Measurements from ENCODE around the gene IST1.

IST1 gene

DNA sequence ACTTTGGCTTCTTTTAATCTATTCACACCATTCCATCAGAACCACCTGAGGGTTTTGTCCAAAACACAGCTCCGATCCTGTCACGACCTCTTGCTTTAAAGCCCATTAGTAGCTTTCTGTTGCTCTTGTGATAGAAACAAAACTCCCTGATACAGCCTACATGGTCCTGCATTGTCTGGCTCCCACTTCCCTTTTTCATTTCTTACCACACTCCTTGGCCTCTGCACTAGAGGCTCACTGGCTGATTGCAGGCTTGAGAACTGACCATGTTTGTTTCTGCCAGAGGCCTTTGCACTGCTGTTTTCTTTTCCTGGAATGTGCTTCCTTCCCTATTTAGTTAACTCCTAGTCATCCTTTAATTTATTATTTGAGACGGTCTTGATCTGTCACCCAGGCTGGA, 23.7 kb downstream of the IST1 start:
- peak in 1 of 14 donors; percentile 7 for DNase-seq

DNA sequence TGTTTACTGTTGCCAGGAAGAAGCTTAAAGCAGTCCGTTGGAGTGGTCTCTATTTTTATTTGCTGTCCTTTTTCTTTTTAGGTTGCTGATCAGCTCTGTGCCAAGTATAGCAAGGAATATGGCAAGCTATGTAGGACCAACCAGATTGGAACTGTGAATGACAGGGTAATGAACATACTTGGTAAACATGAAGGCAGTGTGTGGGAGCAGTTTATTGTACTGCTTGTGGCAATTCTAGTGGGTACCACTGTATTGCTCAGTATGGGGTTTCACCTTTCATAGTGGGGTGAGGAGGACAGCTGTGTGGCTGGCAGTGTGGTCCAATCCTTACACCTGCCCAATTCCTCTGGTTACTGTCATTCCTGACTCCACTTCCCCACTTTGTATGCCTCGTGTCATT, 25.3 kb downstream of the IST1 start:
- no peak for DNase-seq

DNA sequence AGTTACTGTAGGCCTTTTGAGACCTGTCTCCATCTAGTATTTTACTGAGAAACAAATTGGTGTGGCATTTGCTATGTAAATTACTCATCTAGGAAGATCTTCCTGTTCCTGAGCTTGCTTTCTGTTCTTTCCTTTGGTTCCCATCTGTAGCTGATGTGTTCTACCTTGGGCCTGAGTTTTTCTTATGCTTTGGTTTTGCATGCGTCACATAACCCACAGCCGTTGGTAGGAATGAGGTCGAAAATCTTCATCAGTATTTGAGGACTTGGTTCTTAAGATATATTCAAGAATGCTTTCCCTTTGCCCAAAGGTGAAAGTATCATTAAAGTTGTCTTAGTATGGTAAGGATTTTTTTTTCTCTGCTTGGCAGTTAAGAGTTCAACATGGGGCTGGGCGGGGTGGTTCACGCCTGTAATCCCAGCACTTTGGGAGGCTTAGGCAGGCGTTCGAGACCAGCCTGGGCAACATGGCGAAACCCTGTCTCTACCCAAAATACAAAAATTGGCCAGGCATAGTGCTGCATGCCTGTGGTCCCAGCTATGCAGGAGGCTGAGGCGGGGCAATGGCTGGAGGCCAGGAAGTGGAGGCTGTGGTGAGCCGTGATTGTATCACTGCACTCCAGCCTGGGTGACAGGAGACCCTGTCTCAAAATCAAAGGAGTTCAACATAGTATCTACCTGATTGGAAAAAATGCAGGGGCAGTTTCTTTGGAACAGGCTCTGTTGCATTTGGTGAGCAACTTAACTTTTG, 28.8 kb downstream of the IST1 start:
- DNase-seq, result no peak

DNA sequence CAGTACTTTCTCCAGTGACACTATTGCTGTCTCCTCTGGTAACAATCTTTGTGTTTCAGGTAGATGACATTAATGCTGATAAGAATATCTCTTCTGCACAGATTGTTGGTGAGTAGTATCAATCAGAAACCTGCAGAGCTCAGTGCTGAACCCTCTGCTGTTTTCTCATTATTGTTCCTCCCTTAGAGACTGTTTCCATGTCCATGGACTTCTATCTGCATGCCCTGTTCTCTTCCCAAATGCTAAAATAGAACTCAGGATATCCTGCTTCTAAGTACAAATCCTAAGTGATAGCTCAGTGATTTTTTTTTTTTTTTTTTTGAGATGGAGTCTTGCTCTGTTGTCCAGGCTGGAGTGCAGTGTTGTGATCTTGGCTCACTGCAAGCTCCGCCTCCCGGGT, 29.4 kb downstream of the IST1 start:
- DNase-seq, result no peak

DNA sequence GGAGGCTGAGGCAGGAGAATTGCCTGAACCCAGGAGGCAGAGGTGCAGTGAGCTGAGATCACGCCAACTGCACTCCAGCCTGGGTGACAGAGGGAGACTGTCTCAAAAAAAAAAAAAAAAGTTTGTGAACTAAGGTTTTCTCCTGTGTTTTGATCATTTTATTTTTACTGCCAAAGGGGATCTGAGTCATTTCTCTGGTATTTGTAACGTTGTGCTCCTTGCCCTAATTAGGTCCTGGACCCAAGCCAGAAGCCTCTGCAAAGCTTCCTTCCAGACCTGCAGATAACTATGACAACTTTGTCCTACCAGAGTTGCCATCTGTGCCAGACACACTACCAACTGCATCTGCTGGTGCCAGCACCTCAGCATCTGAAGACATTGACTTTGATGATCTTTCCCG, 32.1 kb downstream of the IST1 start:
- peak in 4 of 14 donors; percentile 4 to 48 (median 16) for DNase-seq

DNA sequence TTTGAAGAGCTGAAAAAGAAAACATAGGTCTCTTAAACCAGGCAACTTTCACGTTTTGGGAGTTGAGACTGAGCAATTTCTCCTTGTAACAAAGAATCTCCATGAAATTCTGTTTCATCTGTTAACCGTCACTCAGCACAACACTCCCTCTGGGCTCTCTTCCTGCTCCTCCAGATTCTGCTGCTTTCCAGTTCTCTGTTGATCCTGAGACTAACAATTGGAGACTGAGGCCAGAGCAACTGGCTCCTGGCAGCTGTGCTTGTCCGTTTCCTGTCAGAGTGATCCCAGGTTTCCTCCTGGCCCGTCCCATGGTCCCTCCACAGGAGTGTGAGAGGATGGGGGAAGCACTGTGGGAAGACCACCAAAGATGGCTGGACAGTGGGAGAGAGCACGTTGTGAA, 32.5 kb downstream of the IST1 start:
- peak in 2 of 14 donors; percentile 22 to 40 for DNase-seq

DNA sequence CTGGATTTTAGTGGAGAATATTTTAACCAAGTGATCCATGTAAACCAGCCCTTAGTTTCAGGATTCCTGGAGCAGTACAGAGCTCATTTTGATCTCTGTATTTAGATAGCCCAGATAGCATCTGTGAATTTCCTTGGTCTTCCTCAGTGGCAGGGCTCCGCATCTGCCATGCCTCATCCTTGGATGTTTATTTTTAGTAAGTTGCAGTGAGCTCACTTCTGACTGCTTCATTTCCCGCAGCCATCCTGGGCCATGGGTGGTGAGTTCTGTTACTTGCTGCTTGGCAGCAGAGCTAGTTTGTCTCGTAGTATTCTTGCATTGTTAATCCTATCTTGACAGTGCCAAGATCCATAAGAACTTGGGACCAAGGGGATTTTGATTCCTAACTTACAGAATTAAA, 33.7 kb downstream of the IST1 start:
- peak in 3 of 14 donors; percentile 1 to 53 (median 7) for DNase-seq

DNA sequence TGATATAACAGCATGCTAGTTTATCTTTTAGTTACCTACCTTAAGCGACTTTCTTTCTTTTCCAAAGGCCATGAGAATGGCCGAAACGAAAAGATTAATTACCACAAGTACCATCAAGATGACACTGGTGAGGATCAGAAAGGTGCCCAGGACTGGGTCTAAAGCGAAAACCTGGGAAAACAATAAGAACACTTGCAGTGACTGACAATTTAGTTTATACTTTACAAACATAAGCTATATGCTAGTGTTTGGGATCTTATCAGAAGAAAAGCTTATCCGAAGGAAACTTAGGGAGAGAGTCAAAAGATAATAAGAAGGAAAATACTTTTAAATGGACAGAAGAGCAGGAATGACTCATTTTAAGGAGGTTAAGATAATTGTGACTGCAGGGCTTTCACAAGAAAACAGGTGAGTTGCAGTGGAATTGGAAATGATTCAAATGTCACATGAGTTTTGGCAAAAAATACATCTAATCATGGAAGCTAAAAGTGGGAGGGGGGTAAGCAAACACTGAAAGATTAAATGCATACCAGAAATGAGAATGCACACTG, 34.8 kb downstream of the IST1 start:
- DNase-seq, result no peak

DNA sequence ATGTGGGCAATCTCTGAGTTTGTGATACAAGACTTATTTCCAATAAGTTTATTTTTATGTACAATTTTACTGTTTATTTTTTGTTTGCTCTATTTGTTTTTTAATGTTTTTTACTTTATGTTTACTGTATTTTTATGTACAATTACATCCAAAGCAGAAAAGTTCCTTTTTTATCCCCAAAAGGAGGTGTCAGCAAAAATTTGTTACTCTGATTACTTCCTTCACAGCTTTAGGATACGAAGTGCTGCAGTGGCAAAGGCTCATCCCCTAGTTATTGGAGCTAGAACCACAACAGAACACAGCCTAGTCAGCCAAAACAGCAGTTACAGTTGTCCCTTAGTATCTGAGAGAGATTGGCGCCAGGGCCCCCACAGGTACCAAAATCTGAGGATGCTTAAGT, 35.7 kb downstream of the IST1 start:
- no peak for DNase-seq

DNA sequence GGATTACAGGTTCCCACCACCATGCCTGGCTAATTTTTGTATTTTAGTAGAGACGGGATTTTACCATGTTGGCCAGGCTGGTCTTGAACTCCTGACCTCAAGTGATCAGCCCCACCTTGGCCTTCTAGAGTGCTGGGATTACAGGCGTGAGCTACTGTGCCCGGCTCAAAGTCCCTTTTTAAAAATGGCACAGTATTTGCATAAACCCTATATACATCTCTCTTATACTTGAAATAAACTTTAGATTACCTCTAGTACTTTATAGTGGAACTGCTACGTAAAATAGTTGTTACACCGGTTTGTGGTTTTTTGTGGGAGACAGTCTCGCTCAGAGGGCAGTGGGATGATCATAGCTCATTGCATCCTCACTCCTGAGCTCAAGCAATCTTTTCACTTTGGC, 36.3 kb downstream of the IST1 start:
- no peak for DNase-seq

DNA sequence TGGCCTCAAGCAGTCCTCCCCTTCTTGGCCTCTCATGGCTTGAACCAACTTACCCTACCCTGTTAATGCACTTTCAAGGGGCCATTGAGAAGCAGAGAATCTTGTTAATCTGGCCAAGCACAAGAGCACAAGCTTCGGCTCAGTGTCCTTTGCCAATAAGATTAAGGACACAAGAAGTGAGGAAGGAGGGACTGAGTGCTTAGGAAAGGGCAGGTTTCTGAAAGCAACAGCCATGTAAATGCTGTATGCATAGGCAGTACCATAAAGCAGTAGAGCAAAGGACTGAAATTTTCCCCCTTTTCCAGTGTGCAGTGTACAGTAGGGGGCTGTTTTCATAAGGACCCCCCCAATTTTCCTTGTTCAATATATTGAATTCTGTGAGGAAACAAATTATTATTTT, 37.7 kb downstream of the IST1 start:
- DNase-seq, result peak in 1 of 14 donors; percentile 11

DNA sequence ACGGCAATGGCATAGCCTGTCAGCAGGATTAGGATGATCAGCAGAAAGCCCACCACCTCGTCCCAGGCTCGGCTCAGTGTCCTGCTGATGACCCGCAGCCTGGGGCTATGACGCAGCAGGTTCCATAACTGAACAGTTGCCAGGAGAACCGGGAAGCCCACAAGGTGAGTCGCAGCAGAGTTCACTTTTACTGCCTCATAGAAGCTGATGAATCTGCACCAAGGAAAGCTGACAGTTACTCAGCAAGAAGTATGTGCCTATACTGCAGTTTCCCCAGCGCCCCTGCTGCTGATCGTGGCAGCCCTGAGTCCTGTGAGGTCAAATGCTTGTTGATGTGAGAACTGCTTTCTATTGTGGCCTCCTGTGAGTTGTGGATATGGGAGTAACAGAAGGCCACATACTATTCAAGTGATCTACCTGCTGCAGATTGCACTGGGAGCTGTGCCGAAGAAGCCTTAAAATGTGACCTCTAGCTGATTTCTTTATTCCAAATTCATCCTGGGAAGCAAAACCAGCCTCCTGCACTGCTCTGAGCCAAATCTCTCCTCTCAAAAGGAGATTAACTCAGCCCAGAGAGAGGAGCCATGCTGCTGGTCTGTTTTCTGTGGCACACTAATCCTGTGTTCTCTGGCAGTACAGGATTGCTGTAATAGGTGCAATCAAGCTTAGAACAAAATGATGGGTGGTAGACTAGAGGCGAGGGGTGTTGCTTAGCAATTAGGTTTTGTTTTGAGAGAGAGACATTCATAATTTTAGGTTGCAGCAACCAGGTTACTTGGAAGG, 38.8 kb downstream of the IST1 start:
- DNase-seq, result peak in 1 of 14 donors; percentile 43

DNA sequence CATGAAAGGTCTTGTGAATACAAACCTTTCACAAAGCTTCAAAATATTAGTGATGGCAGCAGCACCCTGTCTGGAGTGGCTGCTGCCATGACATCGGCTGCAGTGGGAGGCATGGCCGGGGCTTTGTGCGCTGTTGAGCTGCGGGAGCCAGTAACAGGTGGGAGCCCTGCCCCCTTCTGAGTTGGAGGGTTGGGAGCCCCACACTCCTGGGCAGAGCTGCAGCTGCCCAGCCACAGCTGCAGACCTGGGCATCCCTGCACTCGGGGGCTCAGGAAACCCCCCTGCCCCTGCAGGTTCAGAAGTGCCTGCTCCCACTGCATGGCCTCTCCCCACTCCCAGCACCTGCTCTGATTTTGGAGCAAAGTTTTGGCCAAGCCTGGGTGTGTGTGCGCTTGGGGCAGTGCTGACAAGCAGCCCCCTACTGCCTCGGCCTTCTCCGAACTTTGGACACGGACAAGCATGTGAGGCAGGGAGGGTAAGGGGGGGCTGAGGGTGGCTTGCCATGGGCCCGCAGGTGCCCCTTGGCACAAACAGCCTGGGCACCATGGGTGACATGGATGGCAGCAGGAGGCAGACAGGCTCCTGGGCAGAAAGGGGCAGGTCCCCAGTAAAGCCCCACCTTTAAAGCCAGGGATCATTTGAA, 42.7 kb downstream of the IST1 start:
- DNase-seq, result no peak

DNA sequence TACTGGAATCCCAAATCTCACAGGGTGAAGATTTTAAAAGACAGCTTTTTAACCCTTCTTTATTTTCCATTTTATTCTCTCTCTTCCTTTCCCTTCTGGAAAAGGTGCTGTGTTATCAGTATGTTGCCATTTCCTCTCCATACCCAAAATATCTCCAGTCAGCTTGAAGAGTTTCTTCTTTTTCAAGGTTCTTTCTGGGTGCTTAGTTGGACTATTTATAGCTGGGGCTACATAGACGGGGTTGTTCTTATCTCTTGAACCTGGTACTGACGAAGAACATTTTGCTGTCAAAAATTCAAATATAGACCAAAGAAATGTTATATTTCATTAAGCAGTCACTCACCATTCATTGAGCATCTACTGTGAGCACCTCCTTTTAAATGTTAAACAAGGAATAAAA, 48.6 kb downstream of the IST1 start:
- no peak for DNase-seq

DNA sequence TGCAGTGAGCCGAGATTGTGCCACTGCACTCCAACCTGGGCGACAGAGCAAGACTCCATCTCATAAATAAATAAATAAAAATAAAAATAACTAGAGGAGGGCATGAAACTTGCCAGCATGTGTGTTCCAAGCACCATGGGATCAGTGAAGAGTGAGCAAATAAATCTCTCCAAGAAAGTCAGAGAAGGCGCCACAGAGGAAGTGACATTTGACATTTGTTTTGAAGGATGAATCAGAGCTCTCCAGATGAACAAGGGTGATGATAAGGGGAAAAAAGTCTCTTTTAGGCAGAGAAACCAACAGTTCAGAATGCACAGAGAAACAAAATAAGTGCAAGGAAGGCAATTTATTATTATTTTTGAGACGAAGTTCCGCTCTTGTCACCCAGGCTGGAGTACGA, 50.3 kb downstream of the IST1 start:
- DNase-seq, result no peak

DNA sequence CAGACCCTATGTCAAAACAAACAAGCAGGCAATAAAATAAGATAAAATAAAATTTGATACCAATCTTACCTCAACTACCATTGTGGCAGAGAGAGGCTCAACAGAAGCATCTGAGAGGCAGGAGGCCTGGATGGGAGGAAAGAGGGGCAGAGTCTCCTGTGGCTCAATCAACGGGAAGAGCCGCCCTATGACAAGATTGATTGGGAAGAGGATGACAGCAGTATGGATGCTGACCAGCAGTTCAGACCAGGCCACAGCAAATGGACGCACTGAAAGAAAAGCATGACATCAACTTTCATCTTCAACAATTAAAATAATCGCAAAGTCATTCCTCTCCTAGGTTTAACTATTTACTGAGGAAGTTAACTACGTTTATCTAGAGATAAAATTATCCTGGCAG, 57.5 kb downstream of the IST1 start:
- no peak for DNase-seq

DNA sequence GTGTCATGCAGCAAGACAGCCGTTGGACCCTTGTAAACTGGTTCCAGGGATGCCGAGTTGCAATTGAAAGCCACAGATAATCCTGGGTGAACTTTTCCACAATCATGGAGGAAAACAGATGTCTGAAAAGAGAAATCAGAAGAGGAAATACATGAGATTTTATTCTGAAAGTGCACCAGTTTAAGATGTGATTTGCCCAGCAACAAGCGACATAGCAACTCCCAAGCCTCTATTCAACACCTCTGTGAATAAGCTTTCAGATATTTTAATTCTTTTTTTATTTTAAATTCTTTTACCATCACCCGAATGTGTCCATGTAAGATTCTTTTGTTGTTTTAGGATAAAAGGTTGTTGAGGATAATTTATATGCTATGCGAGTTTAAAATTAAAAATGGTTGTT, 58.8 kb downstream of the IST1 start:
- no peak for DNase-seq

DNA sequence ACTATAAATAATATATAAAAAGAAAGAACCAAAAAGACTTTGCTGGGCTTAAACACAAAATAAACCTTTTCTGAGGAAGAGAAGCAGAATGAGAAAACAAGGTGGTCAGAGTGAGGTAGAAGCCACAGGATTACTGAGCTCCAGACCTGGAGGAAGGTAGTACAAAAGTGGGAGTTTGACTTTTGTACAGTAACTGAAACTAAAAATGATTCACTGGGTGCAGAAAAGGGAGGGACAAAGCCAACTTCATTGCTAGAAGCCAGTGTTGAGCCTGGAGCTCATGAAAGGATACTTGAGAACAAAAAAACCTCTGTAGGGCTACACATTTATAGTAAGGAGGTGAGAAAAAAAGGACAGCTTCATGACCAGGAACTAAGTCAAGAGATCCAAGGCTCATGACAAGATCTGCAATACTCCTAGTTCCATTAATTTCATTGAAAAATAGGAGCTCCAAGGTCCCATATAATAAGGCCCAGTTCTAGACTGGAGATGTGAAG, 59.4 kb downstream of the IST1 start:
- no peak for DNase-seq

DNA sequence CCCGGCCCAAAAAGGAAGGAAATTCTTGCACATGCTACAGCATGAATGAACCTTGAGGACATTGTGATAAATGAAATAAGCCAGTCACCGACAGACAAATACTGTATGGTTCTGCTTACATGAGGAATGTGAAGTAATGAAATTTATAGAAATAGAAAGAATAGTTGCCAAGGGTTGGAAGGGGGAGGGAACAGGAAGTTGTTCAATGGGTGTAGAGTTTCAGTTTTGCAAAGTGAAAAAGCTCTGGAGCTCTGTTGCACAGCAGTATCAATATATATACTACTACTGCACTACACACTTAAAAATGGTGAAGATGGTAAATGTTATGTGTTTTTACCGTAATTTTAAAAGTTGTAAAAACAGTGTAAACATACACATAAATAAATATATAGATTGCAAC, 61.2 kb downstream of the IST1 start:
- DNase-seq, result no peak

DNA sequence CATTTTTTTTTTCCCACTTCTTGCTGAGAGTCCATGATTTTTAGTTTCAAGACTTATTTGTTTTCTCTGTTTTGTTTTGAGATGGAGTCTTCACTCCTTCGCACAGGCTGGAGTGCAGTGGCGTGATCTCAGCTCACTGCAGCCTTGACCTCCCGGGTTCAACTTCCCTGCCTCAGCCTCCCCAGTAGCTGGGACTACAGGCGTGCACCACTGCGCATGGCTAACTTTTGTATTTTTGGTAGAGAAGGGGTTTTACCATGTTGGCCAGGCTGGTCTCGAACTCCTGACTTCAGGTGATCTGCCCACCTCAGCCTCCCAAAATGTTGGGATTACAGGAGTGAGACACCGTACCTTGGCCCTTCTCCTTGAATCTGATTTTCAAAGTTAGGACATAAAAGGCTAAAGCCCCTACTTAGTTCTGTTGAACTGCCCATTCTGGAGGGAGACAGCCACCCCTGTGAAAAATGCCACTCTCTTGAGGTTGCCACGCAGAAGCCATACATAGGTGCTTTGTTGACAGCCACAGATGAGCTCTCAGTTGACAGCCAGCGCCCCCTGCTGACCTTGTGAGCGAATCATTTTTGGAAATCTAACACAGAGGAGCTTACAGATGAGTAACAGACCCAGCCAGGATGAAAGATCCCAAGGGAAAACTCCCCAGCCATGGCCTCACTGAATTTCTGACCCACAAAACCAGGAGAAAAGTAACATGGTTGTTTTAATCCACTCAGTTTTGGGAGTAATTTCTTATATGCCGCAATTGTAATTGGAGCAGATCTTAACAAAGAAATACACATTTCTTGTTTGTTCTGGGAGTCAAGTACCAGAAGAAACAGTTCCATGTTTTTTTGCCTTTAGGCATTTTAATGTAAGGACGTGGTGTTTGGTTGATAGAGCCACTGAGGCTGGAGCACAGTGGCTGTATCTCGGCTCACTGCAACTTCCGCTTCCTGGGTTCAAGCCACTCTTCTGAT, 66.0 kb downstream of the IST1 start:
- DNase-seq, result peak in 13 of 14 donors; percentile 3 to 87 (median 72)

DNA sequence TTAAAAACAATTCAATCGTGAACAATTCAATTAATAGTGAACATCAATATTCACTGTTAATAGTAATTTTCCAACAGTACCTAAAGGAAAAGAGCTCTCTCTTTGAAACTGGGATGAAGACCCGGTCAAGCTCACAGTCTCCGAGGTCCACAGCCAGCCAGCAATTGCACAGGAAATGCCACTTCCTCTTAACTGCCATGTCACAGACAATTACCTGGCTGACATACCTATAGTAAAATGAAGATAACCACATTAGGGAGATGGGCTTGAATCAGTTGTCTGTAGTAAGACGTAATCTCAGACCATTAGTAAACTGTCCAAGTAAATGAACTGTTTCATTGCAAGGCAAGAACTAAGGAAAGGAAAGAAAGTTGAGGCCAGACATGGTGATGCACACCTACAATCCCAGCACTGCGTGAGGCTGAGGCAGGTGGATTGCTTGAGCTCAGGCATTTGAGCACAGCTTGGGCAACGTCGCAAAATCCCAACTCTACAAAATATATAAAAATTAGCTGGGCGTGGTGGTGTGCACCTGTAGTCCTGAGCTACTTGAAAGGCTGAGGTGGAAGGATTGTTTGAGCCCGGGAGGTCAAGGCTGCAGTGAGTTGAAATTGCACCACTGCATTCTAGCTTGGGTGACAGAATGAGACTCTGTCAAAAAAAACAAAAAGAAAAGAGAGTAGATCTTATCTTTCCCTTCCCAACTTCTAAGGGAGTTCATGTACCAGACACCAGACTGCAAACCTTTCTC, 68.0 kb downstream of the IST1 start:
- no peak for DNase-seq
